NOMO-1 treated with dmso at 0.1 percent for 144 hours (cell line): Measurements from ENCODE around the gene DSCAM.

Experiments
- DNase-seq: peaks from one replicate; lab custom pipeline; 2025; ENCODE audit not compliant: unreplicated experiment; lab: John Stamatoyannopoulos, UW

Gene DSCAM

DNA sequence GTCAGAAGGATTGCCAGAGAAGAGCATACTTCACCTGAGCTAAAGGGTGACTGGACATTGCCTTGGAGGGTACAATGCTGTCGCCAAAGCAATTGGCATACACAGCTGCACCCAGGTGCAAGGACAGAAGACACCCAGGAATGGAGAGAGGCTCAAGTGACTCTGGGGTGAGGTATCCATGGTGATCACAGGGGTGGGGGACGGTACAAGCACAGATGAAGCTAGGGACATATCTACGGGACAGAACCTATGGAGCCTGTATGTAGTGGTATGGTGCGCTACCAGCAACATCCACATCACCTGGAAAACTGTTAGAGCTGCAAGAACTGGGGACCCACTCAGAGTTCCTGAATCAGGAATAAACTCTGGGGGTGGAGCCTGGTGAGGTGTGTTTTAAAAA lies 693.6 kb downstream of the DSCAM start:
- no peak for DNase-seq

DNA sequence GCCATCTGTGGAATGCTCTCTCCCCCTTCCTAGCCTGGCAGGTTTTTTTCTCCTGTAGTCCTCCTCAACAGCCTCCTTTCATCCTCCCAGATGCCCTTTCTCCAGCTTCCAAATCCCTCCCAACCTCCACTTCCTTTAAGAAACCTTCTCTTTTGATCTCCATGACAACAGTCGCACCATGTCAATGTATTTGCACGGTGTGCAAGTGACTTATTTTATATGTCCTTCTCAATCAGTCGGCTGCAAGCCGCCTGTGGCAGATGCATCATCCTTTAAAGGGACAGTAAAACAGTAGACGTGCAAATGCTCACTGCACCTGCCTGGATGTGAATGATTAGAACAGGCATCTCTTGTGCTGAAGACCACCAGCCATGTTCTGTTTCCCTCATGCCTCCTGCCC lies 694.5 kb downstream of the DSCAM start:
- no peak for DNase-seq

GRCh38 chr21:40151611-40152010 lies 695.3 kb downstream of the DSCAM start:
- DNase-seq: no peak

DNA sequence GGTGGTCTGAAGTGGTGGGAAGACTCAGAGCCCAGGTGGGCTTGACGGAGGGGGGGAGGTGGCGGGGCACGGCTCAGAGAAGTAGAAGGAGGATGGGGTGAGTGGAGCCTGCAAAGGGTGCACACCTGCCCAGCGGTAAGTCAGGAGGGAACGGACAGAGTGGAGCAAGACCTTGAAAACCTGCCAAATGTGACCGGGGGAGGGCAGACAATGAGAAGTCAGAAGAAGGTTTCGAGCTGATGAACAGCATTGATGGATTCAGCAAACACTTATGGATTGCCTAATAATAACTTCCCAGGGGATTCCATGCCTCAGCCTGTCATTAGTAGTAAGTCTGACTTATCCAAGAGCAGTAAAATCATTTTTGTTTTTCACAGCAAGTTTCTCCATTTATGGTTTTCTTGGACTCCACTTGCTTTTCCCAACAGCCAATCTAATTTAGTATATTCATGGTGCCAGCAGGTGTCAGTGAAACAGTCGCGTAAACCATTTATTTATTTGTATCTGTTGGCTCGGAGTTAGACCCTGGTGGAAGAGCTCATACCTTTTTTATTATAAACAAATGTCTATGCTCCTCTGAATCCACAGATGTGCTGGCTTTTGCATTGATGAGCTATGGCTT lies 700.6 kb downstream of the DSCAM start:
- no peak for DNase-seq

- no peak for DNase-seq
These were observed 703.0 kb downstream of the DSCAM start for GRCh38 chr21:40143822-40144525.

GRCh38 chr21:40141621-40142020 lies 705.3 kb downstream of the DSCAM start:
- no peak for DNase-seq

- no peak for DNase-seq
These were observed 706.3 kb downstream of the DSCAM start for GRCh38 chr21:40140675-40141074.

GRCh38 chr21:40139636-40140035 lies 707.3 kb downstream of the DSCAM start:
- DNase-seq: no peak

DNA sequence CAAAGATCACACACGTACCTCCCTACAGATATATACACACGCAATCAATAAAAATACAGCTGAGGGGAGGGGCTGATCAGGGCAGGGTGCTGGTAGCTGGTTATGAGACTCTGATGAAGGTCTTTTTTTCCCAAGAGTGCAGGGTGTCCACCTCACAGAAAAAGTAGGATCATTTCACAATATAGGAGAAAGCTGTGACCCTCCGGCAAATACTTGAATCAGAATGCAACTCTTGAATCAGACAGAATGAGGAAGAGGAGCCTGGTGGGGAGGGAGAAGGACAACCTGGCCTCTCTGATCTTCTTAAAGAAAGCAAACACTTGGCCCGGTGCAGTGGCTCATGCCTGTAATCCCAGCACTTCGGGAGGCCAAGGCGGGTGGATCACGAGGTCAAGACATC lies 710.4 kb downstream of the DSCAM start:
- DNase-seq: no peak

GRCh38 chr21:40134731-40135492 lies 712.0 kb downstream of the DSCAM start:
- no peak for DNase-seq

- DNase-seq: no peak
These were observed 716.5 kb downstream of the DSCAM start for GRCh38 chr21:40130476-40130875.

DNA sequence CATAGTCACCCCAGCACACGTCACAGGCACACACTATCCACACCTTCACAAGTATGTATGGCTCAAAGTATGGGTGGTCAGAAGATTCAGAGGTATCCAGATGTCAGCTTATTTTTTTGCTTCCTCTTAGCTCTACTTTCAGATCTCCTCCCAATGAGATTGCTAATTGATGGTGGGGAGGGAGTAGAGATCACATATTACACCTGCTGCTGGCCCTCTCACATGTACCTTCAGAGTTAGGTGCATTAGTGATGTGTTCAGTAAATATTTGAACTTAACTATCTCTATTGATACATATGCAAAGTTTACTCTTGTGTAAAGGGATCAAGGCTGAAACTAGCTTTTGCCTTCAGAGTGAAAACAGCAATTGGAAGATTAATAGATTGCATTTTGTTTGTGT lies 717.1 kb downstream of the DSCAM start:
- no peak for DNase-seq

- no peak for DNase-seq
These were observed 718.1 kb downstream of the DSCAM start for GRCh38 chr21:40128891-40129290.

- no peak for DNase-seq
These were observed 725.9 kb downstream of the DSCAM start for GRCh38 chr21:40120940-40121575.

DNA sequence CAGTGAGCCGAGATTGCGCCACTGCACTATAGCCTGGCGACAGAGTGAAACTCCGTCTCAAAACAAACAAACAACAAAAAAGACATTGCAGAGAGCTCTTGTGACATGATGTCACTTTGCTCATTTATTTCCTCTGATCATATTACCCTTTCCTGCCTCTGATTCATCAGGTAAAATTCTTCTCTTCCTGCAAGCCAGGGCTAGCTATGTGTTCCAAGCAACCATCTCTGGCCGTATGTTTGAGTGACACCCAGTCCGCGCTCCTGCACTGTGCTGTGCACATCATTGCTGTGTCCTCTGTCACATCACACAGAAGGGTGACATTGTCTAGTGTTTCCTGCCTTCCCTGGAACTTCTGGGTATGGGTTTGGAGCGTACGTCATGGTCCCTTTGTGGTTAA lies 728.4 kb downstream of the DSCAM start:
- no peak for DNase-seq

DNA sequence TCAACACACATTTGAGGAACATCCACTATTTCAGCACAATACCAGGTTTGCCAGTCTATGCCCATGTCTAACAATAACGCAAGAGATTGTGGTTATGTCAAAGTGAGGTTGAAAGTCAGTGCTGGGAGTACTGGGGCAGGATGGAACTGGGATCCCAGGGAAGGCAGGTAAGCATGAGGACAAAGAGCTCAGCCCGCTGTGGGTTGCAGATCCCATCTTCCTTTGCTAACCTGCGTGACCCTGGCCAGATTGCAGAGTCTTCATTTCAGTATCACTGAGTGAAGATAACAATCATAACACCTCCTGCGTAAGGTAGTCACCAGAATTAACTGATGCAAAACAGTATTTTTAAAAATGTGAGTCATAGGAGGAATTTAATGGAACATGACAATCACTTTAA lies 729.7 kb downstream of the DSCAM start:
- no peak for DNase-seq

DNA sequence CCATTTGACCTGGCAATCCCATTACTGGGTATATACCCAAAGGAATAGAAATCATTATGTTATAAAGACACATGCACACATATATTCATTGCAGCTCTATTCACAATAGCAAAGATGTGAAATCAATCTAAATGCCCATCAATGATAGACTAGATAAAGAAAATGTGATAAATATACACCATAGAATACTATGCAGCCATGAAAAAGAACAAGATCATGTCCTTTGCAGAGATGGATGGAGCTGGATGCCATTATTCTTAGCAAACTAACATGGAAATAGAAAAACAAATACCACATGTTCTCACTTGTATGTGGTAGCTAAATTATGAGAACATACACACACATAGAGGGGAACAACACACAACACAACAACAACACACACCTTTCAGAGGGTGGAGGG lies 731.2 kb downstream of the DSCAM start:
- no peak for DNase-seq

GRCh38 chr21:40102682-40103081 lies 744.3 kb downstream of the DSCAM start:
- no peak for DNase-seq

- no peak for DNase-seq
These were observed 747.1 kb downstream of the DSCAM start for GRCh38 chr21:40099809-40100208.

DNA sequence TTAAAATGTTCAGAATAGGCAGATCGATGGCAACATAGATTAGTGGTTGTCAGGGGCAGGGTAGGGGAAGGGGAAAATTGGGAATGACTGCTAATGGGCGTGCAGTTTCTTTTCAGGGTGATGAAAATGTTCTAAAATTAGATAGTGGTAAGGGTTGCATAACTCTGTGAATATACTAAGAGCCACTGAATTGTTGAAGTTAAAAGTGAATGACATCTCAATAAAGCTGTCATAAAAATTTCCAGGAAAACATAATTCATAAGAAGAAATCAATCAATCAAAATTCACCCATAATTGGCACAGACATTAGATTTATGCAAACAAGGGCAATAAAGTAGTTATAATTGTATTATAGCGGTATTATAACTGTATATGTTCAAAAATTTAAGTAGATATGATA lies 751.5 kb downstream of the DSCAM start:
- no peak for DNase-seq

GRCh38 chr21:40080385-40080784 lies 766.6 kb downstream of the DSCAM start:
- DNase-seq: no peak

DNA sequence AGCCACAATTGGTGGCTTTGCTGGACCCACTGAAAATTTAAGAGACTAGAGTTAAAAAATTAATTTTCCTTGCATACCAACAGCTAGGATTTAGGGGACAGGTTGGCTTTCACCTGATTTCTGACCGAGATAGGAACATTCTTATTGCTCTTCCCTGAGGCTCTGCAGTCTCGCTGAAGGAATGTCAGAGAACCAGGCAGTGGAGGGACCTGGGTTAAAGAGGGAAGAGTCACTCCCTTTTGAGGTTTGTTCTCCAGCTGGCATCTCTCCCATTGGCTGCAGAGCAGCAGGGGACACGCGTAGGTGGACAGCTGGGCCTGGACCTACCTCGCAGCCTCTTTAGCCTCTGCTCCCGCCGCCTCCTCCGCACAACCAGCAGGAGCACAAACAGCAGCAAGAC lies 772.2 kb downstream of the DSCAM start:
- DNase-seq: no peak
